CD4-positive, alpha-beta T cell treated with Interleukin-1 beta for 1 hour (primary cell): ENCODE results near the gene TNNI3K.
"Not testable (repeated sequence)": the region's sequence is repeated elsewhere in the genome, so short reads cannot be mapped to it uniquely, and the experiment has no call there.

Experiments
- DNase-seq, 2 donors: peaks; one replicate each; pipeline ENCODE4 v3.0.0-alpha.2; 2020 to 2022

The TNNI3K gene

GRCh38 chr1:74235153-74235552 lies at the start of gene TNNI3K:
Gene TNNI3K (plus strand): TSS chr1:74235387. CDS start chr1:74235452, 65 bp downstream.
- no peak for DNase-seq

GRCh38 chr1:74193908-74194307 lies 41.3 kb upstream of the TNNI3K start:
- DNase-seq: no peak

- DNase-seq: no peak
Measured at GRCh38 chr1:74195339-74195738, 39.8 kb upstream of the TNNI3K start.

GRCh38 chr1:74197255-74197654 lies 37.9 kb upstream of the TNNI3K start:
- no peak for DNase-seq

- DNase-seq: peak; percentile 95 to 96
Measured at GRCh38 chr1:74197657-74198552, 37.3 kb upstream of the TNNI3K start, which contains the start of the genes FPGT and LRRIQ3. Gene FPGT (plus strand): TSS chr1:74198242. CDS start chr1:74198279, 37 bp downstream. Gene LRRIQ3 (minus strand): TSS chr1:74198176. CDS start chr1:74183684, 14,492 bp downstream.

GRCh38 chr1:74199504-74199903 lies 35.7 kb upstream of the TNNI3K start:
- no peak for DNase-seq

GRCh38 chr1:74205266-74205665 lies 29.9 kb upstream of the TNNI3K start:
- no peak for DNase-seq

GRCh38 chr1:74215229-74215628 lies 20.0 kb upstream of the TNNI3K start:
- DNase-seq: no peak

GRCh38 chr1:74222701-74223100 lies 12.5 kb upstream of the TNNI3K start:
- no peak for DNase-seq

GRCh38 chr1:74223453-74223852 lies 11.7 kb upstream of the TNNI3K start:
- DNase-seq: no peak

- DNase-seq: no peak
Measured at GRCh38 chr1:74236440-74236839, 1.3 kb downstream of the TNNI3K start.

- DNase-seq: no peak
Measured at GRCh38 chr1:74237035-74237434, 1.8 kb downstream of the TNNI3K start.

GRCh38 chr1:74237787-74238186 lies 2.6 kb downstream of the TNNI3K start:
- DNase-seq: no peak

- DNase-seq: no peak
Measured at GRCh38 chr1:74245168-74245772, 10.1 kb downstream of the TNNI3K start.

- no peak for DNase-seq
Measured at GRCh38 chr1:74246315-74246714, 11.1 kb downstream of the TNNI3K start.

- no peak for DNase-seq
Measured at GRCh38 chr1:74247881-74248528, 12.8 kb downstream of the TNNI3K start.

- DNase-seq: not testable (repeated sequence)
Measured at GRCh38 chr1:74253243-74253824, 18.1 kb downstream of the TNNI3K start.

GRCh38 chr1:74266001-74266400 lies 30.8 kb downstream of the TNNI3K start:
- DNase-seq: no peak

GRCh38 chr1:74271503-74271902 lies 36.3 kb downstream of the TNNI3K start:
- no peak for DNase-seq

GRCh38 chr1:74280642-74281396 lies 45.6 kb downstream of the TNNI3K start:
- no peak for DNase-seq

GRCh38 chr1:74286414-74286813 lies 51.2 kb downstream of the TNNI3K start:
- no peak for DNase-seq

- no peak for DNase-seq
Measured at GRCh38 chr1:74314438-74314837, 79.3 kb downstream of the TNNI3K start.
